GM12873 (cell line): ENCODE measurements around the gene DDX3X.

ENCODE experiments used
- TF ChIP-seq, protein P1 (sequence below): IDR thresholded peaks from 2 replicates; pipeline ENCODE4 v1.5.1; 2012; ENCODE audit warnings: low read depth, mild to moderate bottlenecking, moderate library complexity, low read length, control low read depth; ENCODE audit not compliant: insufficient read depth; ENCODE audit errors: missing control alignments

Gene DDX3X

GRCh38 chrX:41381685-41382084, 47.7 kb downstream of the DDX3X start:
- TF ChIP-seq, protein P1, sequence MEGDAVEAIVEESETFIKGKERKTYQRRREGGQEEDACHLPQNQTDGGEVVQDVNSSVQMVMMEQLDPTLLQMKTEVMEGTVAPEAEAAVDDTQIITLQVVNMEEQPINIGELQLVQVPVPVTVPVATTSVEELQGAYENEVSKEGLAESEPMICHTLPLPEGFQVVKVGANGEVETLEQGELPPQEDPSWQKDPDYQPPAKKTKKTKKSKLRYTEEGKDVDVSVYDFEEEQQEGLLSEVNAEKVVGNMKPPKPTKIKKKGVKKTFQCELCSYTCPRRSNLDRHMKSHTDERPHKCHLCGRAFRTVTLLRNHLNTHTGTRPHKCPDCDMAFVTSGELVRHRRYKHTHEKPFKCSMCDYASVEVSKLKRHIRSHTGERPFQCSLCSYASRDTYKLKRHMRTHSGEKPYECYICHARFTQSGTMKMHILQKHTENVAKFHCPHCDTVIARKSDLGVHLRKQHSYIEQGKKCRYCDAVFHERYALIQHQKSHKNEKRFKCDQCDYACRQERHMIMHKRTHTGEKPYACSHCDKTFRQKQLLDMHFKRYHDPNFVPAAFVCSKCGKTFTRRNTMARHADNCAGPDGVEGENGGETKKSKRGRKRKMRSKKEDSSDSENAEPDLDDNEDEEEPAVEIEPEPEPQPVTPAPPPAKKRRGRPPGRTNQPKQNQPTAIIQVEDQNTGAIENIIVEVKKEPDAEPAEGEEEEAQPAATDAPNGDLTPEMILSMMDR, result no peak

DNA sequence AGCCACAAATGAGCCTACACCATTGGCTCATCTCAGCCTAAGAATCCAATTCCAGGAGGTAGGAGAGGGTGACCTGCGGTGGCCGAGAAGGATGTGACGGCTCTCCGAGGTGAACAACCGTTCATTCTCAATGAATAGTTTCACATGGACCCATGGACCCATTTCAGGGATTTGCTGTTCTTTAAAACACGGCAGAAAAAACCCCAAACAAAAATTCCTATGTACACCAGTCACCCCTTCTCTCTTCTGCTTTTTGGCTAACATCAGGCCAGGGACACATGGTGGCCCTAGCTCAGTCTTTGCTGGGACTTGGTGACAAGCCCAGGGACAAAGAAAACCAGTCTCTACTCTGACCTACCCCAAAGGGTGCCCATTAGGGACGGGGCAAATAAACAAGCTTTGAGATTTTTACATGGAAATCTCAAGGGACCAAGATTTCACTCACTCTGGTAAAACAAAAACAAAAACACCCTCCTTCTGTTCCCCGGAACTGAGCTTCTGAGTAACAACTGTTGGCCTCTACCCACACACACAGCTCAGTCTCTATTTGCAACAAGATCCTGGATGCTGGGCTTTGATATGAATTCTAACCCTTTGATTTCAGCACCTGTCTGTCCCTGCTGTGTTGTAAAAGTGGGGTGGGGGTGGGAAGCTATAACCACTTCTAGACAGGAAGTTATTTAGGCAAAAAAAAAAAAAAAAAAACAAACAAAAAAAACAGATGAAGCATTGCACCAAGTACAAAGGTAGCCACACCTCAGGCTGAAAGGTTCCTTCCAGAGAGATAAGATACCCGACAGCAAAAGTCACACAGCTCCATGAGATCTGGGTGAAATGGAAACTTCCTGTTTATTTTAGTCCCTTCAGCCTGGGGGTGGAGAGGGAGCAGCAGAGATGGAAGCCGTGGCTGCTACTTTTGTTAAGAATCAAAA, 49.0 kb downstream of the DDX3X start:
- TF ChIP-seq, protein P1, result no peak

- TF ChIP-seq, protein P1, result no peak
Measured at GRCh38 chrX:41384051-41384705, 50.2 kb downstream of the DDX3X start.

DNA sequence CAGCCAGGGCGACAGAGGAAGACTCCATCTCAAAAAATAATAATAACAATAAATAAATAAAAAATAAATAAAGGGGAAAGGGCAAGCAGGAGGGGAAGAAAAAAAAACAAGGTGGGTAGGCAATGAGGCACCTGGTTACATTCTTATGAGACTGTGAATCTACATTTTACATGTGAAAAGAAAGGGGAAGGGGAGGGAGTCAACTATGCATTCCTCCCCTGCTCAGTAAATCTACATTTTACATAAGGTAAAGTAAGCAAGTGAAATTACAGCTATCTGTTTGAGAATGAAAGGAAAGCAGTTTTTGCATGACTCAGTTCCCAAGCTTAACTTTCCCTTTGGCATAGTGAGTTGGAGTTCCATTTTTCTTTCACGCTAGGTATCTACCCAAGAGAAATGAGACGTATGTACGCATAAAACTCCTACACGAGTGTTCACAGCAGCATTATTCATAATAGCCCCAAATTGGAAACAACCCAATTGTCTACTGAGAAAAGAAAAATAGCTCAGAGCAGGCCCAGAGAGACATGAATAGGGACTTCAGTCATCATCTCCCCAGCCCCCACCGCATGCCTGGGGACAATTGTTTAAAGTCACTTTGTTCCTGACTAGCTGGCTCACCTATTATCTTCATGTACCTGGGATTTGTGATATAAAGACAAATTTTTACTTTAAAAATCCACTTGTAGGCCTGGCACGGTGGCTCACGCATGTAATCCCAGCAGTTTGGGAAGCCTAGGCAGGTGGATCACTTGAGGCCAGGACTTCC, 52.4 kb downstream of the DDX3X start:
- TF ChIP-seq, protein P1, result no peak

DNA sequence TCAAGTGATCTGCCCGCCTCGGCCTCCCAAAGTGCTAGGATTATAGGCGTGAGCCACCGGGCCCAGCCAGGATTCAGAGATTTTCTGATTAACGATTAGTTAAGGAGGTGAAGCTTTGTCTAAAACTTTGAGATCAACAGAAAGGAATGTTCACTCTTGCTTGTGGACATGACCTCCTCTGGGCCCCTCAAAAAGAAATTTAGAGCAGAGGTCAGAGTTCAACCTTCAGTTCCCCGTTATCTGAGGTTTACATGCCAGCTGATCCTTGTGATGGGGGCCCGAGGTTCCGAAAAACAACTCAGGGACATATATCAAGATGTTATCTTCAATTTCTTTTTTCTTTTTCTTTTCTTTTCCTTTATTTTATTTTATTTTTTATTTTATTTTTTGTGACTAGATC, 54.6 kb downstream of the DDX3X start:
- TF ChIP-seq, protein P1, result no peak

DNA sequence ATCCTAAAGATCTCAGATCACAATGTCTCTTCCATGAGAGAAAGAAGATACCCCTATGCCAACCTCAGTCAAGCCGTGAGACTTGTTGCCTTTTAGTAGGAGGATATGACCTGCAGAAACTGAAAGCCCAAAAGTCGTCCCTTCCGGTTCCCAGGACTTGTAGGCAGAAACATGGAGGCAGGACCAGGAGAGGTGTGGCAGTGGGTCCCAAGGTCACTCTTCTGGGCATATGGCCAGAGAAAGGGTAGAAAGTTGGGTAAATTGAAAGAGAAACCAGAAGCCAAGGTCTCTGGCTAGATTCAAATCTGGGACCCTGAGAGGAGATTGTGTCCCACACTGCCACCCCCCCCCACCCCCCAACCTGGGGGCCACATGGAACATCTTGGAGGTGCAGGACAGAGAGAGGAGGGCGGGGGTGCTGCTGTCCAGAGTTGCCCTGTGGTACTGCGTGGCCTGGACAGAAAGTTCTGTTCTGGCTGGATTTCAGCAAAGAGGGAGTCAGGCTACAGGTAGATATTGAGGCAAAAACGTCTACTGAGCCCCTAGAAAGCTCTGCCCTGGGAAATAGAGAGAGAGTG, 55.4 kb downstream of the DDX3X start:
- TF ChIP-seq, protein P1, result no peak
